ENCODE measurements around the gene DENND5A.
A peak's percentile ranks its signal among the peaks of the same experiment; 100 is the strongest.
"Not testable (repeated sequence)": the region's sequence is repeated elsewhere in the genome, so short reads cannot be mapped to it uniquely, and the experiment has no call there.

Gene DENND5A

GRCh38 chr11:9170450-9170849 lies 94.7 kb downstream of the DENND5A start:
- DNase-seq, result no peak

- no peak for DNase-seq
These were observed 95.4 kb downstream of the DENND5A start for GRCh38 chr11:9169595-9170295.

DNA sequence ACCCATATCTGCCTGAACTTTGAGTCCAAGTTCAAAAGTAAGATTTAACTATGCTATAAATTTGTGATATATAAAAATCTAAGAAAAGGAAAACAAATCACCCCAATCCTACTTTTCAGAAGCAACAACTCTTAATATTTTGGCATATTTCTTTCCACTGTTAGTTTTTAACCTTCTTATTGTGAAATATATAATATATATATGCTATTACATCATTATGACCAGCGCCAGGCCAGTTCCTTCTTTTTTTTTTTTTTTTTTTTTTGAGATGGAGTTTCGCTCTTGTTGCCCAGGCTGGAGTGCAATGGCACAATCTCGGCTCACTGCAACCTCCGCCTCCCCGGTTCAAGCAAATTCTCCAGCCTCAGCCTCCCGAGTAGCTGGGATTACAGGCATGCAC lies 103.2 kb downstream of the DENND5A start:
- not testable (repeated sequence) for DNase-seq

DNA sequence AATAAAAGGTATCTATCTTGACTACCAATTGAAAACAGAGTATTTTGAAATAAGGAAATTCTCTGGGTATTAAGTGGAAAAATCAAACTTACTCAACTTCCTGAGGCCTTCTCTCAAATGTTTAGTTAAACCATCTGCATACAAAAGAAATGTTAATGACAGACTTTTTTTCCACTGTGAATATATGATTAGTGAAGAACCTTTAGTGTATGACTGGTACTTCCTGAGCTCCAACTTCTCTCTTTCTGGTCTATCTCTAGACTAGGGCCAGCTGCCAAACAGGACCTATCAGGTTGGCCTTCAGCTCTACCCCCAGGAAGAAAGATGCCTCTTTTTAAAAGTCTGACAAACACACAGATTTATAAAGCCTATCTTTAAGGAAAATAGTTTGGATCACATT lies 105.0 kb downstream of the DENND5A start:
- no peak for DNase-seq

GRCh38 chr11:9158898-9159391 lies 106.2 kb downstream of the DENND5A start:
- no peak for DNase-seq

DNA sequence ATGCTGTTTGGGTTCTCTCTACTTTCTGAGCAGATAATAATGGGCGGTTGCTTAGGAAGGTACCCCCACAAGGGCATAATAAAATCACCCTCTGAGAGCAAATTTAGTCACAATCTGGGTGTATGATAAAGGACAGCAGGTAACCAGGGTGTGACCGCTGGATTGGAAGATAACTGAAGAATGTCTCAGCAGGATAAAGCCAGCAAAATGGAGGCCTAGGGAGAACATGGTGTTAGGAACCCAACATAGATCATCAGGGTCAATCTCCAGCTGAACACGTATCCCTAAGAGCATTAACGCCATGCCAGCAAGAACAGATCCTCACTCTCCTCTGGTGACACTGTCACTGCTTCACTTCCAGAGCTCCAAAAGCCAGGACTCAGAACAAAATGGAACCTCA lies 109.2 kb downstream of the DENND5A start:
- DNase-seq, result no peak

- DNase-seq, result no peak
These were observed 111.5 kb downstream of the DENND5A start for GRCh38 chr11:9153651-9154050.

GRCh38 chr11:9151631-9152030 lies 113.5 kb downstream of the DENND5A start:
- no peak for DNase-seq

GRCh38 chr11:9150926-9151325 lies 114.2 kb downstream of the DENND5A start:
- DNase-seq, result no peak

- no peak for DNase-seq
These were observed 114.6 kb downstream of the DENND5A start for GRCh38 chr11:9150501-9150900.

DNA sequence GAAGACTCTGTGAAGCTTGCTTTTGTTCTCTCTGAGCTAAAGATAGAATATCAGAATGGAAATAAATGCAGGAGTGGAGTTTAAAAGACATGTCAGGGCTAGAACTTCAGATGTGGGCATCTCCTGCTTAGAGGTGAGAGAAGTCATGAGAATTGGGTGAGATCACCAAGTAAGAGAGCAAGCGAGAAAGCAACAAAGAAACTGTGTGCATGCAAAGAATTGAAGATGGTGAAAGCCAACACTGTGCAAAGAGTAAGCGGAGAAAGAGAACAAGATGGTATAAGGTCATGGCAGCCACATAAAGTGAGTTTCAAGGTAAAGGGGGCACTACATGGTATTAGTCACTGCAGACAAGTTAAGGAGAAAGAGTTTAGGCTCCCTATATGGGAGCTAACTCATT lies 116.4 kb downstream of the DENND5A start:
- no peak for DNase-seq

DNA sequence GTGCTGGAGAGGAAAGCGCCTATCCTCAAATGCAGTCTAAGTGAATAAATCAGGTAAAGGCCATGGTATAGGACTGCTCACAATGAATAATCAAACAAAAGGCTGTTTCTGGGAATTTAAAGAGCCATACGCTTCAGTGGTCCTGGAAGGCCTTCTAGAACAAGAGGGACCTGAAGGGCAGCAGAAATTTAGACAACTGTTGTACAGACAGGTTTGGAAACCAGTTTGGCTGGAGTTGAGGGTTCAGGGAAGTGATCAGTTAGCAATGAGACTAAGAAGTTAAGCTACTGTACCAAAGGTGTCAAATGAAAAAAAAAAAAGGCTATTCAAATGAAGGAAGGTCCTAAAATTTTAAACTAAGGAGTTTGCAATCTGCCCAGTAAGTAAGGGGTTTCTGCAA lies 117.1 kb downstream of the DENND5A start:
- DNase-seq, result no peak

- no peak for DNase-seq
These were observed 118.7 kb downstream of the DENND5A start for GRCh38 chr11:9146477-9146876.

DNA sequence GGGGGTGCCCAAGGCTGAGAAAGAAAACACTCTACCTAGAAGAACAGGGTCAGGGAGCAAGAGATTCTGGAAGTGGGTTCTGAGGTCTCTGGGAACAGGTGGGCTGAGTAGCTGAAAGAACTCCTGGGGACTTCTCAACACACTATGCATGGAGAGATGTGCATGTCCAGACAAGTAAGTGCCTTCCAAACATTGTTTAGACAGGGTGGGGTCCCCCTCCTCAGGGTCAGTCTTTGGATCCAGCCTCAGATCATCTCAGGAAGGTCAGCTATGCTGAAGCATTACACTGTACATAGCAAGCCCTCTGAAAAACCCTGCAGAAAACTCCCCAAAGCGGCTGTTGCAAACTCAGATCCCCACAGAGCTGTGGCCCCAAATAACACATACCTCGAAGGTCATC lies 119.9 kb downstream of the DENND5A start:
- no peak for DNase-seq

DNA sequence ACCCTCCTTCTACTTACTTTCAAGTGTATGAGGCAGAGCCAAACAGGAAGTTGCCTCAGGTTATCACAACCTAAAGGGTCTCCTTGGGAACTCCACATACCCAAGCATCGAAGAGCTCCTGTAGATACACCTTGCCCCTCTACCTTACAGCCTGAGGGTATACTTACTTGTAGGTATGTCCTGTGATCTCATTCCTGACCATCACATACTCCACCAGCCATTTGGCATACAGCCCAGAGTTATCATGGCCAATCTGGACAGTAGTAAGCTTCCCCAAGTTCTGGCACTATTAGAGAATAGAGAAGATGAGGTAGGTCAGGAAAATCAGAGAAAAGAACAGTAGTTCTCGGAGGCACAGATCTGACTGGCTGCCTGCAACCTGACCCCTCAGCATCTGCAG lies 120.3 kb downstream of the DENND5A start:
- no peak for DNase-seq

DNA sequence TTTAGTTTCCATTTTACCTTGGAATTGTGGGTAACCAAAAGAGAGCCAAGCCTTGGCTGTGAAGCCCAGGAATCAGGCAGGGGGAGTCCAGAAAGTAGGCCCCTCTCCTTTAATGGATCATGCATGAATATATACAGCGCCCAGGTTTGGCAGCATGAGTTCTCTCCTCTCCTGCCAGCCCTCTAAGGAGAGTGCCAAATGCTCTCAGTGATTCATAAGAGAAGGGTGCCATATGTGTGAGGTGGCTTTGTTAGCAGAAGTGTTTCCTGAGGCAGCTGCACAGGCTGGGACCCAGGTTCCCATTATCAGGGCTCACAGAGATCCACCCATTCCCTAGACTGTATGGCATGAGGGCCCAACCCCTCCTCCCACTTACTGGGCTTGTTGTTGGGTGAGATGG lies 121.4 kb downstream of the DENND5A start:
- no peak for DNase-seq

GRCh38 chr11:9142732-9143131 lies 122.4 kb downstream of the DENND5A start:
- no peak for DNase-seq

GRCh38 chr11:9141186-9141585 lies 124.0 kb downstream of the DENND5A start:
- no peak for DNase-seq

DNA sequence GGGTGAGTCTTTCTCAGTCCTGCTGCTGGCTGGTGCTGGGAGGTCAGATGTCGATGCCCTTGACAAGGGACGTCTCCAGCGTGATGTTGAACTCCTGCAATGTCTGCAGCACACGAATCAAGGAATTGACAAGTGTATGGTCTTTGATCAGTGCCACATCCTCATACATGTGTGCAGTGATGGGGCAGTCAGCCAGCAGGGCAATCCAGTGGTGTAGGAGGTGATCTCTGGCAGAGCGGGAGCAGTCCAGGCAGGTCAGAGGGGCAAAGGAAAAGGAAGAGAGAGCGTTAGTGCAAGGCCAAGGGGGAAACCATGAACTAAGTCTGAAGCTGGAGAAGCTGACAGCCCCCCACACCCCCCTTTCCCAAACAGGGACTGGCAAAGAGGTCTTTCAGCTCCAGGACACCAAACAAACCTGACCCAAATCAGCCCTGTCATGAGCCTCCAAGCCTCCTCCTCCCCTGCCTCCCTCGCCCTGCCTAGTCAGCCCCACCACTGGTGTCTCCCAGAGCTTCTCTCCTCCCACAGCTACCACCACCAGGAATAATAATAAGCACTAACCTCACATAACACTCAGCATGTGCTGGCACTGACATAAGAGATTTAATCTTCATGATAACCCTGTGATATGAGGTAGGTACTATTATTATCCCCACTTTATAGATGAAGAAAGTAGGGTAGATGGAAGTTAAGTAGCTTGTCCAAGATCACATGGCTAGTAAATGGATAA lies 125.4 kb downstream of the DENND5A start:
- no peak for DNase-seq

DNA sequence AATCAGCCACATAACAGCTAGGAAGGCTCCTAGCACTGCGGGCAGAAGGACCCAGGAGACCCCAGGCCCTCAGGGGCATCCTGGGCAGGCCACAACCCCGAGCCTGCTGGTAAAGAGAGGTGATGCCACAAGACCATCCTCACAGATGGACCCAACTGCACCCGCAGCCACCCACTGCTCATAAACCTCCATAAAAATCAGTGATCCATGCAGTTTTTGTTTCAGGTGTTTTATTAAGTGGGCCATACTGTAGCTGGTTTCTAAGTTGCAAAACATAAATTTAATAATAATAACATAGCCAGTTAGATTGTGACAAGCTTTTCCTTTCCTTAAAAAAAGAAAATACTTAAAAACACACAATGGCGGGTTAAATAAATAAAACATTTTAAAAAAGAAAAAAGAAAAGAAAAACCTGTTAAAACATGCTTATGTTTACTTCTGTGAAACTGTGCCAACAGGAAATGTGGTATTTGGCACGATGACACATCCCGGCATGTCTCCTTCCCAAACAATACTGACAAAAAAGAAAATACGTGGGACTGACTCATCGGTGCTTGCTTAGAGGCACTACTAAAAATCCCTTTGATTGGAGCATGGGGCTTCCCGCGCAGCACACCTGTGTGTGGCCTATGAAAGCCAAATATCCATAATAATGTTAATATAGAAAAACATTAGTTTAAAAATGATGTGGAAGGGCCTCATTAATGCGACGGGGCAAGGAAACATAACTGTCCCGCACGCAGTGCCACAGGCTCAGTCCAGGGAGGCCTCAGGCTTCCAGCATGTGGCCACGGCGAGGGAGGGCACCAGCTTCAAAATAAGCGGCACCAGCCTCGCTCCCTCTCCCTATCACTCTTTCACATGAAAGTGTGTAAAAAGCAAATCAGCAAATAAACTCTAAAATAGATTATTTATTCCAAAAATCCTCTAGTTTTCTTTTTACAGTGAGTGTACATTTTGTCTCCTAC lies 126.3 kb downstream of the DENND5A start:
- DNase-seq, result peak in 1 of 2 experiments; percentile 7

DNA sequence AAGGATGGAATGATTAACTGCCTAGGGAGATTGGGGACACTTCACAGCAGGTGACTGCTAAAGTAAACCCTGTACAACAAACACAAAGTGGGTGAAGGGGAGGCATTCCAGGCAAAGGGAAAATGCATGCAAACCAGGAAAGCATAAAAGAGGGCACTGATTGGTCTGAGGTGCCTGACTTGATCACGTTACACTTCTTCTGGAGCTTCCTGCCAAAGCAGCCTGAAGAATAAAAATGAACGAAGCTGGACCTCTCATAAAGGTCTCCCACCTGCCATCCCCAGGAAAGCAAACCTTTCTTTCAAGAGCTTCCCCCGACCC lies 127.1 kb downstream of the DENND5A start:
- no peak for DNase-seq

GRCh38 chr11:9137293-9138132 lies 127.6 kb downstream of the DENND5A start:
- DNase-seq, result peak; percentile 45 to 74

All from NCI-H524 (cell line).